Neural cell (in vitro differentiated cells): ENCODE data around the gene KCNH5. TPM values are rescaled to one million over a fixed set of nuclear protein-coding genes. Genes with fewer than 3 reads are reported as not detected.

Experiments
- H2AFZ ChIP-seq: fragments of 200-600, 300-800 bp; sonication (generic), shearing (Covaris generic); 2 replicates; pipeline ENCODE4 v1.6.0; 2014; ENCODE audit warnings: low read depth, mild to moderate bottlenecking, antibody characterized with exemption, low read length, moderate library complexity
- H3F3A ChIP-seq: fragments of 200-600 bp; shearing (Covaris generic); 2 replicates; pipeline ENCODE4 v1.6.1; 2016; ENCODE audit warnings: mild to moderate bottlenecking, moderate library complexity, mixed read lengths, antibody characterized with exemption, low read length; ENCODE audit not compliant: insufficient read depth, poor library complexity, severe bottlenecking
- H3K27ac ChIP-seq: fragments of 200-600, 300-800 bp; sonication (generic), shearing (Covaris generic); 2 replicates; pipeline ENCODE4 v1.5.1; 2014; ENCODE audit warnings: mild to moderate bottlenecking, low read length, moderate library complexity
- H3K27me3 ChIP-seq: fragments of 300-800, 200-600 bp; sonication (generic), shearing (Covaris generic); 2 replicates; pipeline ENCODE4 v1.6.0; 2014; ENCODE audit warnings: mild to moderate bottlenecking, low read depth, low read length, moderate library complexity; ENCODE audit not compliant: insufficient read depth
- H3K36me3 ChIP-seq: fragments of 300-800, 200-600 bp; sonication (generic), shearing (Covaris generic); 2 replicates; pipeline ENCODE4 v1.5.1; 2014; ENCODE audit warnings: mild to moderate bottlenecking, antibody characterized with exemption, low read length, moderate library complexity; ENCODE audit not compliant: insufficient read depth
- H3K4me2 ChIP-seq: fragments of 300-800, 200-600 bp; sonication (generic), shearing (Covaris generic); 2 replicates; pipeline ENCODE4 v1.6.0; 2014; ENCODE audit warnings: mild to moderate bottlenecking, low read length
- H3K4me3 ChIP-seq: fragments of 300-800, 200-600 bp; sonication (generic), shearing (Covaris generic); 2 replicates; pipeline ENCODE4 v1.5.1; 2014; ENCODE audit warnings: mild to moderate bottlenecking, low read length, moderate library complexity
- H3K79me2 ChIP-seq: fragments of 200-600 bp; shearing (Covaris generic); replicated peaks from 2 replicates; pipeline ENCODE4 v1.6.0; 2014; ENCODE audit warnings: mild to moderate bottlenecking, low read length, moderate library complexity; ENCODE audit not compliant: insufficient read depth
- H3K9ac ChIP-seq: fragments of 300-800, 200-600 bp; sonication (generic), shearing (Covaris generic); 2 replicates; pipeline ENCODE4 v1.6.1; 2016; ENCODE audit warnings: mild to moderate bottlenecking, low read length, mixed read lengths
- H3K9me2 ChIP-seq: fragments of 200-600 bp; shearing (Covaris generic); 2 replicates; pipeline ENCODE4 v1.6.1; 2016; ENCODE audit warnings: mild to moderate bottlenecking, low read length, mixed read lengths; ENCODE audit not compliant: insufficient read depth
- H3K9me3 ChIP-seq: fragments of 200-600, 300-800 bp; sonication (generic), shearing (Covaris generic); 2 replicates; pipeline ENCODE4 v1.6.1; 2016; ENCODE audit warnings: mild to moderate bottlenecking, mixed run types, low read length, moderate library complexity, mixed read lengths
- H4K20me1 ChIP-seq: fragments of 200-600 bp; shearing (Covaris generic); 2 replicates; pipeline ENCODE4 v1.6.1; 2016; ENCODE audit warnings: mild to moderate bottlenecking, mixed run types; ENCODE audit not compliant: insufficient read depth
- EP300 ChIP-seq: fragments of 450-650 bp; conservative IDR thresholded peaks from 2 replicates; pipeline ENCODE4 v1.6.1; 2014; ENCODE audit warnings: antibody characterized with exemption, mild to moderate bottlenecking, moderate library complexity; ENCODE audit not compliant: poor library complexity, severe bottlenecking
- EZH2 ChIP-seq: fragments of 200-600, 300-800 bp; shearing (Covaris generic), sonication (generic); IDR thresholded peaks from 2 replicates; pipeline ENCODE4 v1.6.1; 2014; ENCODE audit warnings: antibody characterized with exemption, low read length, borderline replicate concordance, mild to moderate bottlenecking; ENCODE audit not compliant: insufficient read depth, poor library complexity, severe bottlenecking
- MXI1 ChIP-seq: fragments of 450-650 bp; conservative IDR thresholded peaks from 2 replicates; pipeline ENCODE4 v1.6.1; 2014; ENCODE audit warnings: antibody characterized with exemption, mild to moderate bottlenecking; ENCODE audit not compliant: poor library complexity, severe bottlenecking
- POLR2AphosphoS5 ChIP-seq: IDR thresholded peaks from 2 replicates; pipeline ENCODE4 v1.6.1; 2012
- RAD21 ChIP-seq: fragments of 450-650 bp; conservative IDR thresholded peaks from 2 replicates; pipeline ENCODE4 v1.6.1; 2014; ENCODE audit warnings: antibody characterized with exemption, mild to moderate bottlenecking, moderate library complexity
- SMC3 ChIP-seq: fragments of 450-650 bp; conservative IDR thresholded peaks from 2 replicates; pipeline ENCODE4 v1.6.1; 2014; ENCODE audit warnings: antibody characterized with exemption, mild to moderate bottlenecking, moderate library complexity; ENCODE audit not compliant: poor library complexity
- TAF1 ChIP-seq: IDR thresholded peaks from 2 replicates; pipeline ENCODE4 v1.6.1; 2012; ENCODE audit warnings: low read depth
- polyA plus RNA-seq: library from polyadenylated mRNA; depleted of rRNA; stranded (reverse); fragments of >200 nt; gene quantifications from 2 replicates; pipeline ENCODE4 v1.2.3, GENCODE V29; 2014
- TF ChIP-seq, protein P1 (sequence below): IDR thresholded peaks from 2 replicates; pipeline ENCODE4 v1.6.1; 2012; ENCODE audit warnings: borderline replicate concordance
- TF ChIP-seq, protein P2 (sequence below): fragments of 450-650 bp; IDR thresholded peaks from 2 replicates; pipeline ENCODE4 v1.5.1; 2014; ENCODE audit warnings: antibody characterized with exemption, mild to moderate bottlenecking, moderate library complexity; ENCODE audit not compliant: poor library complexity, severe bottlenecking

Gene KCNH5
- polyA plus RNA-seq, 1 donor from 2014 or later = 0.95 TPM

DNA sequence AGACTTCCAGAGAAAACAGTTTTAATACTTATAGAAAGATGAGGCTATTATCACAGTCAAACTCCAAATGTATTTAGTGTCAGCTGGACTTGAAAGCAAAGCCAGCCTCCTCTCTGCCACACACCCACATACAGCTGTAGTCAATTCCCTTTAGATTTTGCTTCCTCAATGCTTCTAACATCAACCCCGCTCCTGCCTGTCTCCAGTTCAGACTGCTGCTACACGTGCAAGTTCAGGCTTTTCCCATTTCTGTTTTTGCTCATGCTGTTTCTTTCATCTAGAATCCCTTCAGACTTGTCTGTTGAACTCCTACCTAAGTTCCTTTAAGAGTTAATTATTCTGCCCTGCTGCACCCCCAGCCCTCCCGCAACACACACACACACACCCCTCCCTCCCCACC, 380.0 kb downstream of the KCNH5 start:
- Histone ChIP-seq H3K4me2 (no peak overlapping the region), H3K9me2 (no peaks in the 10 kb centered on the region), H3K9ac (no peak overlapping the region), H3K4me3 (no peak overlapping the region), H3K36me3 (no peaks in the 10 kb centered on the region), H3K27me3 (peaks cover 5% of the 10 kb centered on the region), H3K27ac (no peak overlapping the region), H2AFZ (no peak overlapping the region), H3K9me3 (no peaks in the 10 kb centered on the region), H4K20me1 (no peaks in the 10 kb centered on the region), H3F3A (no peaks in the 10 kb centered on the region), H3K79me2 (no peaks in the 10 kb centered on the region)
- TF ChIP-seq, protein P1, sequence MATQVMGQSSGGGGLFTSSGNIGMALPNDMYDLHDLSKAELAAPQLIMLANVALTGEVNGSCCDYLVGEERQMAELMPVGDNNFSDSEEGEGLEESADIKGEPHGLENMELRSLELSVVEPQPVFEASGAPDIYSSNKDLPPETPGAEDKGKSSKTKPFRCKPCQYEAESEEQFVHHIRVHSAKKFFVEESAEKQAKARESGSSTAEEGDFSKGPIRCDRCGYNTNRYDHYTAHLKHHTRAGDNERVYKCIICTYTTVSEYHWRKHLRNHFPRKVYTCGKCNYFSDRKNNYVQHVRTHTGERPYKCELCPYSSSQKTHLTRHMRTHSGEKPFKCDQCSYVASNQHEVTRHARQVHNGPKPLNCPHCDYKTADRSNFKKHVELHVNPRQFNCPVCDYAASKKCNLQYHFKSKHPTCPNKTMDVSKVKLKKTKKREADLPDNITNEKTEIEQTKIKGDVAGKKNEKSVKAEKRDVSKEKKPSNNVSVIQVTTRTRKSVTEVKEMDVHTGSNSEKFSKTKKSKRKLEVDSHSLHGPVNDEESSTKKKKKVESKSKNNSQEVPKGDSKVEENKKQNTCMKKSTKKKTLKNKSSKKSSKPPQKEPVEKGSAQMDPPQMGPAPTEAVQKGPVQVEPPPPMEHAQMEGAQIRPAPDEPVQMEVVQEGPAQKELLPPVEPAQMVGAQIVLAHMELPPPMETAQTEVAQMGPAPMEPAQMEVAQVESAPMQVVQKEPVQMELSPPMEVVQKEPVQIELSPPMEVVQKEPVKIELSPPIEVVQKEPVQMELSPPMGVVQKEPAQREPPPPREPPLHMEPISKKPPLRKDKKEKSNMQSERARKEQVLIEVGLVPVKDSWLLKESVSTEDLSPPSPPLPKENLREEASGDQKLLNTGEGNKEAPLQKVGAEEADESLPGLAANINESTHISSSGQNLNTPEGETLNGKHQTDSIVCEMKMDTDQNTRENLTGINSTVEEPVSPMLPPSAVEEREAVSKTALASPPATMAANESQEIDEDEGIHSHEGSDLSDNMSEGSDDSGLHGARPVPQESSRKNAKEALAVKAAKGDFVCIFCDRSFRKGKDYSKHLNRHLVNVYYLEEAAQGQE = no peak
- TF ChIP-seq, protein P2, sequence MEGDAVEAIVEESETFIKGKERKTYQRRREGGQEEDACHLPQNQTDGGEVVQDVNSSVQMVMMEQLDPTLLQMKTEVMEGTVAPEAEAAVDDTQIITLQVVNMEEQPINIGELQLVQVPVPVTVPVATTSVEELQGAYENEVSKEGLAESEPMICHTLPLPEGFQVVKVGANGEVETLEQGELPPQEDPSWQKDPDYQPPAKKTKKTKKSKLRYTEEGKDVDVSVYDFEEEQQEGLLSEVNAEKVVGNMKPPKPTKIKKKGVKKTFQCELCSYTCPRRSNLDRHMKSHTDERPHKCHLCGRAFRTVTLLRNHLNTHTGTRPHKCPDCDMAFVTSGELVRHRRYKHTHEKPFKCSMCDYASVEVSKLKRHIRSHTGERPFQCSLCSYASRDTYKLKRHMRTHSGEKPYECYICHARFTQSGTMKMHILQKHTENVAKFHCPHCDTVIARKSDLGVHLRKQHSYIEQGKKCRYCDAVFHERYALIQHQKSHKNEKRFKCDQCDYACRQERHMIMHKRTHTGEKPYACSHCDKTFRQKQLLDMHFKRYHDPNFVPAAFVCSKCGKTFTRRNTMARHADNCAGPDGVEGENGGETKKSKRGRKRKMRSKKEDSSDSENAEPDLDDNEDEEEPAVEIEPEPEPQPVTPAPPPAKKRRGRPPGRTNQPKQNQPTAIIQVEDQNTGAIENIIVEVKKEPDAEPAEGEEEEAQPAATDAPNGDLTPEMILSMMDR = no peak
- TF ChIP-seq POLR2AphosphoS5 (no peak), EZH2 (no peak), TAF1 (no peak), SMC3 (no peak), MXI1 (no peak), RAD21 (no peak), EP300 (no peak)

DNA sequence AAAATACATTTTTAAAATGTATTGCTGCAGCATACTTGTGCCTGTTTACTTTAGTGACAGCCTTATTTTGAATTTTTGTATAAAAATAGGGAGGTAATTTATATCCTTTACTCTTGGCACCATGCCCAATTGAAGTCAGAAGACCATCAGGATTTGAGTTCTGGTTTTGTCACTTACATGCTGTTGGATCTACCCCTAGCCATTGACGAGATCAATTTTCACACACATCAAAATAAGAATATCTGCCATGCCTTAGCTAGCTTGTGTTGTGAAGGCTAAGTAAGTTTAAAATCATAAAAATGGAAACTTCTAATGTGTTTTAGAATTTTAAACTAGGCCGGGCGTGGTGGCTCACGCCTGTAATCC, 381.8 kb downstream of the KCNH5 start:
- Histone ChIP-seq H4K20me1 (no peaks in the 10 kb centered on the region), H3K9ac (no peak overlapping the region), H3K4me2 (no peak overlapping the region)

More for the DNA sequence above, 381.8 kb downstream of the KCNH5 start:
- Histone ChIP-seq H3K9me2 (no peaks in the 10 kb centered on the region), H3K27me3 (peaks cover 5% of the 10 kb centered on the region), H3K9me3 (no peaks in the 10 kb centered on the region), H3K36me3 (no peaks in the 10 kb centered on the region), H2AFZ (no peak overlapping the region), H3K27ac (no peak overlapping the region), H3K79me2 (no peaks in the 10 kb centered on the region), H3F3A (no peaks in the 10 kb centered on the region), H3K4me3 (no peak overlapping the region)
- TF ChIP-seq TAF1 = no peak
- no peak for TF ChIP-seq RAD21
- no peak for TF ChIP-seq EP300
- TF ChIP-seq, protein P2 = no peak
- TF ChIP-seq, protein P1 = no peak
- no peak for TF ChIP-seq SMC3
- no peak for TF ChIP-seq EZH2
- TF ChIP-seq MXI1 = no peak
- TF ChIP-seq POLR2AphosphoS5 = no peak
